ENCODE data around the gene SLAMF7.

GRCh38 chr1:160781186-160781766 lies 42.2 kb downstream of the SLAMF7 start:
- TF ChIP-seq CTCF (conservative IDR thresholded peaks at IDR 0.05 in 1 of 2, IDR thresholded peaks at IDR 0.05 in 1 of 2; ENCODE audit: low read depth in 1 of 2, low read length in 2 of 2) = no peak
- TF ChIP-seq EZH2 (IDR thresholded peaks at IDR 0.05; ENCODE audit: low read length, missing control alignments) = no peak

All from fibroblast of lung (primary cell).